ENCODE data around the gene SLC12A3. TPM values are rescaled to one million over a fixed set of nuclear protein-coding genes. Genes with fewer than 3 reads are reported as not detected.

SLC12A3 gene
- polyA plus RNA-seq, 1 donor from 2014 or later, result 1.6 TPM

GRCh38 chr16:56885446-56886162 lies 20.6 kb downstream of the SLC12A3 start:
- H3K4me1 Mint-ChIP-seq, result peaks cover 9 to 11% (median 10%) of the 10 kb centered on the region in 3 donors
- no peaks in the 10 kb centered on the region for H3K27me3 Mint-ChIP-seq
- H3K9me3 Mint-ChIP-seq, result no peaks in the 10 kb centered on the region
- H3K4me3 Mint-ChIP-seq, result no peak overlapping the region
- no peak overlapping the region for H3K27ac Mint-ChIP-seq
- H3K36me3 Mint-ChIP-seq, result peaks cover 2% of the 10 kb centered on the region

- Mint-ChIP-seq H3K27me3 (no peaks in the 10 kb centered on the region), H3K4me1 (peaks cover 9 to 11% (median 10%) of the 10 kb centered on the region in 3 donors), H3K4me3 (no peak overlapping the region), H3K9me3 (no peaks in the 10 kb centered on the region), H3K27ac (no peak overlapping the region), H3K36me3 (peaks cover 2% of the 10 kb centered on the region)
Measured at GRCh38 chr16:56886296-56886695, 21.3 kb downstream of the SLC12A3 start.

DNA sequence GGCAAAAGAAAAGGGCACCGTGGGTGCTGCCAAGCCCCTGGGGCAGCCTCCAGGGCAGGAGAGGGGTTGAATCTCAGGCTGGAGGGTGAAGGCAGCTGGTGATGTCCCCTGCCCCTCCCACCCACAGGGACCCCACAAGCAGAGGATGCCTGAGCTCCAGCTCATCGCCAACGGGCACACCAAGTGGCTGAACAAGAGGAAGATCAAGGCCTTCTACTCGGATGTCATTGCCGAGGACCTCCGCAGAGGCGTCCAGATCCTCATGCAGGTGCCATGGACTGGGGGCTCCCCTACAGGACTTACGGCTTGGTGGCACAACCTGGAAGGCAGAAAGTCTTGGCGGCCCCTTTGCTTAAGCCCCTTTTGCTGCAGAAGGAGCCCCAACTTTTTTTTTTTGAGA lies 21.8 kb downstream of the SLC12A3 start:
- no peak overlapping the region for H3K27ac Mint-ChIP-seq
- H3K36me3 Mint-ChIP-seq, result peaks cover 2% of the 10 kb centered on the region
- H3K4me1 Mint-ChIP-seq, result peaks cover 9 to 11% (median 10%) of the 10 kb centered on the region in 3 donors
- H3K4me3 Mint-ChIP-seq, result no peak overlapping the region
- no peaks in the 10 kb centered on the region for H3K27me3 Mint-ChIP-seq
- no peaks in the 10 kb centered on the region for H3K9me3 Mint-ChIP-seq

DNA sequence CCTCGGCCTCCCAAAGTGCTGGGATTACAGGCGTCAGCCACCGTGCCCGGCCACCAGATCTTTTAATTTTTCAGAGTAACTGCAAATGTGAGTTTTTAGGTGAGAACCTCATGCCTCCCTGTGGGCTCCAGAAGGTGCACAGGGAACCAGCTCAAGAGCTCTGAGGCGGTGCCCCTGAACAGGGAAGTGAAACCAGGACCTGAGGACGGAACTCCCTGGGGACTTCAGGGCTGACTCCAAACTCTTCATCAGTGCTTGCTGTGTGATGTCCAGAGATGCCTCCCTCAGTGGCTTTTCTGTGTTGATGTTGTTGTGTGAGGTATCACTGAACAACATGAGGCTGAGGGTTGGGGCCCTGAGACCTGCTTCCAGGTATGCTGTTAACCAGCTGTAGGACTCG lies 23.8 kb downstream of the SLC12A3 start:
- Mint-ChIP-seq H3K4me3 (peak overlapping the region; percentile 13 to 93 (median 56)), H3K36me3 (no peaks in the 10 kb centered on the region), H3K4me1 (peaks cover 9 to 11% (median 10%) of the 10 kb centered on the region in 3 donors), H3K27ac (peak overlapping the region; percentile 50 to 90 (median 81)), H3K9me3 (no peaks in the 10 kb centered on the region), H3K27me3 (no peaks in the 10 kb centered on the region)

DNA sequence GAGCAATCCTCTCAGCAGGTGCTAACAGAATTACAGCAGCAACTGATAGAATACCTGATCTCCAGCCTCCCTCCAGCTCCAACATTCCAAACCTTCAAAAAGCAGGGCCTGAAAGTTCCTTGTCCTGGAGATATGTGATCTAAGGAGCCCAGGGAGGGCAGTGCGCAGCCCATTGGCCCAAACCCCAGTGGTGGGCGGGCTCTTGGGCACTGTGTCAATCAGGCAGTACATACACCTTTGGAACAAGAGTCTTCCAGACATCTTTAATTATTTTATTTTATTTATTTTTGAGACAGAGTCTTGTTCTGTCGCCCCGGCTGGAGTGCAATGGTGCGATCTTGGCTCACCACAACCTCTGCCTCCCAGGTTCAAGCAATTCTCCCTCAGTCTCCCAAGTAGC lies 24.2 kb downstream of the SLC12A3 start:
- H3K4me3 Mint-ChIP-seq, result peak overlapping the region; percentile 13 to 85 (median 61)
- H3K27ac Mint-ChIP-seq, result peak overlapping the region; percentile 50 to 90 (median 81)
- H3K36me3 Mint-ChIP-seq, result no peaks in the 10 kb centered on the region
- no peaks in the 10 kb centered on the region for H3K9me3 Mint-ChIP-seq
- H3K27me3 Mint-ChIP-seq, result no peaks in the 10 kb centered on the region
- H3K4me1 Mint-ChIP-seq, result peaks cover 9 to 11% (median 10%) of the 10 kb centered on the region in 3 donors

- Mint-ChIP-seq H3K27ac (no peak overlapping the region), H3K4me3 (no peak overlapping the region), H3K27me3 (no peaks in the 10 kb centered on the region), H3K4me1 (peaks cover 9 to 11% (median 10%) of the 10 kb centered on the region in 3 donors), H3K9me3 (no peaks in the 10 kb centered on the region), H3K36me3 (no peaks in the 10 kb centered on the region)
Measured at GRCh38 chr16:56891685-56892084, 26.7 kb downstream of the SLC12A3 start.

DNA sequence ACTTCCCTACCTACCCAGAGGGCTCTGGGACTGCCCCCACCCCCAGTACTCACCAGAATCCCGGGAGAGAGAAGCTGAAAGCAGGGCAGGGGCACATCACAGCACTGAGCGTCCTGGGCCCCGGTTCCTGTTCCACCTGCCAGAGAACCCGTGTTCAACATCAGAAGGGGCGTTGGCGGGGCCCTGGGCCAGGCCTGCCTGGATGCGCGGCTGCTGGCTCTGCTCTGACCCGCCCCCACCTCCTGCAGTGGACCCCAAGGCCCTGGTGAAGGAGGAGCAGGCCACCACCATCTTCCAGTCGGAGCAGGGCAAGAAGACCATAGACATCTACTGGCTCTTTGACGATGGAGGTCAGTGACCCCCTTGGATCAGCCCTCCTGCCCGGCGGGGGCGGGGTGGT lies 27.7 kb downstream of the SLC12A3 start:
- Mint-ChIP-seq H3K27me3 (no peaks in the 10 kb centered on the region), H3K4me3 (no peak overlapping the region), H3K9me3 (no peaks in the 10 kb centered on the region), H3K4me1 (peaks cover 10 to 12% (median 11%) of the 10 kb centered on the region in 3 donors), H3K36me3 (no peaks in the 10 kb centered on the region), H3K27ac (no peak overlapping the region)

DNA sequence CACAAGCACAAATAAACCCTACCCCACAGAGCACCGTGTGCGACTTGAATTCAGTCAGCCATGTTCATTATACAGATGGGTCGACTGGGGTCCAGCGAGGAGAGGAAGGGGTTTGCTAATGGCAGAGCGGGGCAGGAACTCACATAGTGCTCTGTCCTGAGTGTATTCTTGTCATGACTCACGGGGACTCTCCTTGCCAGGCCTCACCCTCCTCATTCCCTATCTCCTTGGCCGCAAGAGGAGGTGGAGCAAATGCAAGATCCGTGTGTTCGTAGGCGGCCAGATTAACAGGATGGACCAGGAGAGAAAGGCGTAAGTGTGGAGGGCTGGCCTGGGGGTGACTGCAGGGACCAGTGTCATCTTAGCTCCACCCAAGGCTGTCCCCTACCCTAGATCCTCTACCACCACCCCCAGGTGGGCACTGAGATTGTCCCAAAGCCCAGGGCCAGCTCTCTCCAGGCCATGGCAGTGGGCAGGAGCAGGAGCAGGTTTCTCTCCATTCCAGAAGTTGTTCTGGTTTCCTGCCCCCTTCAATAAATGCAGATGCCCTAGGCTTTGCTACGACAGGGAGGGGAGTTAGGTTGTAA lies 29.4 kb downstream of the SLC12A3 start:
- H3K4me1 Mint-ChIP-seq, result peaks cover 9 to 11% (median 11%) of the 10 kb centered on the region in 3 donors
- no peaks in the 10 kb centered on the region for H3K27me3 Mint-ChIP-seq
- peak overlapping the region in 1 of 4 donors; percentile 3 for H3K4me3 Mint-ChIP-seq
- H3K27ac Mint-ChIP-seq, result no peak overlapping the region
- H3K9me3 Mint-ChIP-seq, result no peaks in the 10 kb centered on the region
- no peaks in the 10 kb centered on the region for H3K36me3 Mint-ChIP-seq

GRCh38 chr16:56895813-56896212 lies 30.8 kb downstream of the SLC12A3 start:
- H3K9me3 Mint-ChIP-seq, result no peaks in the 10 kb centered on the region
- peaks cover 2% of the 10 kb centered on the region for H3K36me3 Mint-ChIP-seq
- peaks cover 17 to 19% (median 19%) of the 10 kb centered on the region in 3 donors for H3K4me1 Mint-ChIP-seq
- no peak overlapping the region for H3K4me3 Mint-ChIP-seq
- no peak overlapping the region for H3K27ac Mint-ChIP-seq
- no peaks in the 10 kb centered on the region for H3K27me3 Mint-ChIP-seq

- H3K4me1 Mint-ChIP-seq, result peaks cover 17 to 23% (median 22%) of the 10 kb centered on the region in 3 donors
- no peak overlapping the region for H3K27ac Mint-ChIP-seq
- no peaks in the 10 kb centered on the region for H3K27me3 Mint-ChIP-seq
- no peak overlapping the region for H3K4me3 Mint-ChIP-seq
- H3K36me3 Mint-ChIP-seq, result peaks cover 2% of the 10 kb centered on the region
- H3K9me3 Mint-ChIP-seq, result no peaks in the 10 kb centered on the region
Measured at GRCh38 chr16:56896244-56896643, 31.2 kb downstream of the SLC12A3 start.

DNA sequence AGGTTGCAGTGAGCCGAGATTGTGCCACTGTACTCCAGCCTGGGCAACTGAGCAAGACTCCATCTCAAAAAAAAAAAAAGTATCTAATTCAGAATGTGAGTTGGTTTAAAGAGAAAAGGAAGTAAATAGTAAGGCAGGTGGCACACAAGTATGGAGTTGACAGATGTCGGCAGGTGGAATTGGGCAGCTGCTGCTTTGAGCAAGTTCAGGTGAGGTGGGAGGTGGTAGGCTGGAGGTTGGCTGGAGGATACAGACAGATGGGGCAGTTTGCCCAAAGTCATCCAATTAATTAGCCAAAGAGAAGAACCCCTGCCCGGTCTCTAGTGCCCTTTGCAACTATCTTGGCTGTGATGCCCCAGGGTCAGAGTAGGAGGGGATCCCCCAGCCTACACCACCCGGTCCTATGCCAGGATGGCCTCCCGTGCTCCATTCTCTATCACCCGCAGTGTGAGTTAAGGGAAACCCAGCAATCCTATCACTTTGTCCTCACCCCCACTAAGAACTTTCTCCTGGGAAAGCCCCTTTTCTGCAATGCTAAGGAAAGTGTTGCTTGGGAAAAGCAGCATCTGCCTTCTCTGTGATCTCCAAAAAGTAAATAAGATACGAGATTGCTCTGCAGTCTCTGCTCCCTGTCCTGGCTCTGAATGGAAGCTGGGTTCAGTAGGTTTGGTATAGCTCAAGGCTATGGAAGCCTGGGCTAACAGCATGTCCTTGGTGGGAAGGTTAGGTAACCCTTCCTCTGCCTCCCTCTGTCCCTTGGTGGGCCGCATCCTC lies 32.2 kb downstream of the SLC12A3 start:
- no peaks in the 10 kb centered on the region for H3K9me3 Mint-ChIP-seq
- no peak overlapping the region for H3K4me3 Mint-ChIP-seq
- H3K4me1 Mint-ChIP-seq, result peaks cover 17 to 23% (median 22%) of the 10 kb centered on the region in 3 donors
- H3K27me3 Mint-ChIP-seq, result no peaks in the 10 kb centered on the region
- peaks cover 2% of the 10 kb centered on the region for H3K36me3 Mint-ChIP-seq
- H3K27ac Mint-ChIP-seq, result no peak overlapping the region

- Mint-ChIP-seq H3K4me1 (peaks cover 17 to 24% (median 22%) of the 10 kb centered on the region in 3 donors), H3K4me3 (peak overlapping the region in 1 of 4 donors; percentile 88), H3K36me3 (peaks cover 2% of the 10 kb centered on the region), H3K27ac (peak overlapping the region in 1 of 3 donors; percentile 13), H3K9me3 (no peaks in the 10 kb centered on the region), H3K27me3 (no peaks in the 10 kb centered on the region)
Measured at GRCh38 chr16:56898847-56899246, 33.8 kb downstream of the SLC12A3 start.

GRCh38 chr16:56903866-56904265 lies 38.9 kb downstream of the SLC12A3 start:
- Mint-ChIP-seq H3K27ac (peak overlapping the region in 1 of 3 donors; percentile 90), H3K9me3 (peaks cover 0 to 3% (median 0%) of the 10 kb centered on the region in 3 donors), H3K4me1 (peaks cover 12 to 24% (median 18%) of the 10 kb centered on the region in 3 donors)

GRCh38 chr16:56907401-56907800 lies 42.4 kb downstream of the SLC12A3 start:
- peaks cover 24 to 26% (median 25%) of the 10 kb centered on the region in 3 donors for H3K4me1 Mint-ChIP-seq
- H3K27ac Mint-ChIP-seq, result peak overlapping the region in 1 of 3 donors; percentile 47
- H3K27me3 Mint-ChIP-seq, result no peaks in the 10 kb centered on the region
- peaks cover 0 to 3% (median 0%) of the 10 kb centered on the region in 3 donors for H3K9me3 Mint-ChIP-seq
- H3K36me3 Mint-ChIP-seq, result peaks cover 1% of the 10 kb centered on the region
- H3K4me3 Mint-ChIP-seq, result peak overlapping the region in 1 of 4 donors; percentile 47

More at GRCh38 chr16:56903866-56904265, 38.9 kb downstream of the SLC12A3 start:
- Mint-ChIP-seq H3K36me3 (peaks cover 3% of the 10 kb centered on the region), H3K27me3 (no peaks in the 10 kb centered on the region), H3K4me3 (no peak overlapping the region)

- H3K4me3 Mint-ChIP-seq, result no peak overlapping the region
- peak overlapping the region in 2 of 3 donors; percentile 63 to 98 for H3K27ac Mint-ChIP-seq
- H3K36me3 Mint-ChIP-seq, result no peaks in the 10 kb centered on the region
- peaks cover 0 to 3% (median 0%) of the 10 kb centered on the region in 3 donors for H3K9me3 Mint-ChIP-seq
- H3K27me3 Mint-ChIP-seq, result peaks cover 3% of the 10 kb centered on the region
- peaks cover 37 to 46% (median 44%) of the 10 kb centered on the region in 3 donors for H3K4me1 Mint-ChIP-seq
Measured at GRCh38 chr16:56909527-56909979, 44.5 kb downstream of the SLC12A3 start.
